ENCODE measurements around the gene GRK3. TPM values are rescaled to one million over a fixed set of nuclear protein-coding genes. Genes with fewer than 3 reads are reported as not detected.

GRK3 gene
- total and polyA plus RNA-seq, 10 of the 15 experiments (the other 5 are each of a cell fraction or from before 2014, with no cell fraction given), result 3.1 to 35.1 (median 14.7) TPM

GRCh38 chr22:25695146-25695545, 130.7 kb downstream of the GRK3 start:
- no peak for FAIRE-seq
- TF ChIP-seq NR2C1 (IDR thresholded peaks at IDR 0.05) (no peak), IRF5 (IDR thresholded peaks at IDR 0.05; ENCODE audit: borderline replicate concordance) (no peak), PAX8 (IDR thresholded peaks at IDR 0.05) (no peak), SUZ12 (IDR thresholded peaks at IDR 0.05; ENCODE audit: unreplicated experiment) (no peak)
- TF ChIP-seq, protein P1, sequence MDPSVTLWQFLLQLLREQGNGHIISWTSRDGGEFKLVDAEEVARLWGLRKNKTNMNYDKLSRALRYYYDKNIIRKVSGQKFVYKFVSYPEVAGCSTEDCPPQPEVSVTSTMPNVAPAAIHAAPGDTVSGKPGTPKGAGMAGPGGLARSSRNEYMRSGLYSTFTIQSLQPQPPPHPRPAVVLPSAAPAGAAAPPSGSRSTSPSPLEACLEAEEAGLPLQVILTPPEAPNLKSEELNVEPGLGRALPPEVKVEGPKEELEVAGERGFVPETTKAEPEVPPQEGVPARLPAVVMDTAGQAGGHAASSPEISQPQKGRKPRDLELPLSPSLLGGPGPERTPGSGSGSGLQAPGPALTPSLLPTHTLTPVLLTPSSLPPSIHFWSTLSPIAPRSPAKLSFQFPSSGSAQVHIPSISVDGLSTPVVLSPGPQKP (IDR thresholded peaks at IDR 0.05; ENCODE audit: low read depth, low read length), result no peak
- TF ChIP-seq, protein P2, sequence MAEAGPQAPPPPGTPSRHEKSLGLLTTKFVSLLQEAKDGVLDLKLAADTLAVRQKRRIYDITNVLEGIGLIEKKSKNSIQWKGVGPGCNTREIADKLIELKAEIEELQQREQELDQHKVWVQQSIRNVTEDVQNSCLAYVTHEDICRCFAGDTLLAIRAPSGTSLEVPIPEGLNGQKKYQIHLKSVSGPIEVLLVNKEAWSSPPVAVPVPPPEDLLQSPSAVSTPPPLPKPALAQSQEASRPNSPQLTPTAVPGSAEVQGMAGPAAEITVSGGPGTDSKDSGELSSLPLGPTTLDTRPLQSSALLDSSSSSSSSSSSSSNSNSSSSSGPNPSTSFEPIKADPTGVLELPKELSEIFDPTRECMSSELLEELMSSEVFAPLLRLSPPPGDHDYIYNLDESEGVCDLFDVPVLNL (IDR thresholded peaks at IDR 0.05; ENCODE audit: low read depth, low read length), result no peak

More at GRCh38 chr22:25695146-25695545, 130.7 kb downstream of the GRK3 start:
- no TSS peak for BruUV-seq (replicated peaks)
- H3K79me2 ChIP-seq (ENCODE audit: control insufficient read depth, insufficient read depth, low read length), result no peaks in the 10 kb centered on the region
- H3K36me3 ChIP-seq (ENCODE audit: control insufficient read depth in 2 of 2, insufficient read depth in 2 of 2, low read length in 1 of 2), result peaks cover 5 to 23% of the 10 kb centered on the region in 2 experiments; a peak in 3 of 4 replicates
- ChIA-PET CTCF (interaction anchor here (2.1 kb wide), 1 partner anchor 151 kb away, joined by 9 read pairs; no protein-coding TSS in a partner anchor), POLR2A (no interaction called here), SMC1A (ENCODE audit: uncharacterized antibody, unreplicated experiment) (interaction anchor here (1.0 to 2.4 kb wide), 4 partner anchors 10 to 151 kb away, joined by 3 to 5 read pairs (median 4); no protein-coding TSS in a partner anchor), RAD21 (ENCODE audit: unreplicated experiment) (no interaction called here)
- H3K9me3 ChIP-seq (replicated peaks; ENCODE audit: control insufficient read depth, insufficient read depth, low read length), result no peaks in the 10 kb centered on the region
- H3K4me2 ChIP-seq (ENCODE audit: control insufficient read depth, insufficient read depth), result no peak overlapping the region
- no peak overlapping the region for H2AFZ ChIP-seq (ENCODE audit: control insufficient read depth, low read depth, low read length)
- 96% methylated on average over 5 of the region's 5 CpGs for WGBS (ENCODE audit: insufficient coverage, insufficient replicate concordance, low lambda C conversion rate, missing lambda C conversion rate)
- H3K27ac ChIP-seq (ENCODE audit: control insufficient read depth, insufficient read depth), result no peak overlapping the region
- DNase-seq (ENCODE audit: low read depth, low spot score) (no peak), ATAC-seq (no peak)
- H4K20me1 ChIP-seq (ENCODE audit: control insufficient read depth, insufficient read depth), result no peaks in the 10 kb centered on the region
- H3K9ac ChIP-seq (ENCODE audit: control insufficient read depth, insufficient read depth, low read length), result no peak overlapping the region
- H3K4me3 ChIP-seq, result no peak overlapping the region
- intact Hi-C loops (cut with micrococcal nuclease; ENCODE audit: unreplicated experiment) (no loop called here), in situ Hi-C loops (cut with MboI) (no loop called here)
- no peaks in the 10 kb centered on the region for H3K27me3 ChIP-seq (replicated peaks in 1 of 2; ENCODE audit: control insufficient read depth in 2 of 2, insufficient read depth in 2 of 2, low read length in 1 of 2)
- no peaks in the 10 kb centered on the region for H3K4me1 ChIP-seq (ENCODE audit: control insufficient read depth, insufficient read depth, low read length)

All from GM12878 (cell line).